ENCODE data around the gene LCA5L. TPM values are rescaled to one million over a fixed set of nuclear protein-coding genes. Genes with fewer than 3 reads are reported as not detected.

LCA5L gene
- total and polyA plus RNA-seq, 2 of the 13 experiments (the other 11 are each of a cell fraction or from before 2014, with no cell fraction given), result 0.13 to 0.55 TPM

- Histone ChIP-seq H3K9ac (ENCODE audit: insufficient read depth, low read depth, low read length) (no peak overlapping the region), H2AFZ (ENCODE audit: low read length) (no peak overlapping the region), H3K36me3 (replicated peaks in 1 of 2; ENCODE audit: control insufficient read depth in 1 of 2, insufficient read depth in 2 of 2, low read length in 2 of 2) (no peaks in the 10 kb centered on the region), H3K4me2 (ENCODE audit: low read depth, low read length) (no peak overlapping the region), H3K79me2 (ENCODE audit: insufficient read depth, low read length) (no peaks in the 10 kb centered on the region), H3K27me3 (ENCODE audit: control insufficient read depth in 1 of 2, insufficient read depth in 2 of 2, low read length in 2 of 2) (no peaks in the 10 kb centered on the region; a peak in 1 of 5 replicates), H3K4me3 (replicated peaks in 1 of 3; ENCODE audit: insufficient read depth in 1 of 3, low read depth in 2 of 3, low read length in 3 of 3) (no peak overlapping the region), H4K20me1 (ENCODE audit: insufficient read depth, low read length) (no peaks in the 10 kb centered on the region), H3K9me3 (ENCODE audit: low read length) (no peaks in the 10 kb centered on the region), H3K4me1 (ENCODE audit: insufficient read depth, low read length) (0 out of 2 replicates have a peak, but pooled peaks cover 7% of the 10 kb centered on the region), H3K27ac (ENCODE audit: extremely low read length, insufficient read depth, low read length) (no peak overlapping the region)
- CTCF ChIA-PET (ENCODE audit: low intra/inter-chr PET ratio, low total read pairs), result no interaction called here
- ATAC-seq (no peak), DNase-seq (ENCODE audit: low spot score) (no peak), FAIRE-seq (no peak)
- no TSS peak for BruUV-seq (replicated peaks)
- POLR2A ChIA-PET, result no interaction called here
- intact Hi-C loops (cut with micrococcal nuclease; ENCODE audit: unreplicated experiment) (no loop called here), in situ Hi-C loops (cut with HindIII; ENCODE audit: extremely low pct_ligation_motif_present, low pct_unique_long_range_greater_than_20kb) (no loop called here)
- WGBS (ENCODE audit: low lambda C conversion rate), result 97% methylated on average over 4 of the region's 4 CpGs
- TF ChIP-seq ONECUT2 (CRISPR knock-in tag; IDR thresholded peaks at IDR 0.05), result no peak
- no peak for TF ChIP-seq ZNF281 (CRISPR knock-in tag; IDR thresholded peaks at IDR 0.05; ENCODE audit: borderline replicate concordance)
- no peak for TF ChIP-seq CSRNP1 (CRISPR knock-in tag; IDR thresholded peaks at IDR 0.05)
- TF ChIP-seq CEBPG (CRISPR knock-in tag; IDR thresholded peaks at IDR 0.05), result no peak
- TF ChIP-seq USF2 (IDR thresholded peaks at IDR 0.05; ENCODE audit: low read depth, low read length), result no peak
- TF ChIP-seq USF2 (CRISPR knock-in tag; IDR thresholded peaks at IDR 0.05; ENCODE audit: borderline replicate concordance), result no peak
- no peak for TF ChIP-seq NR3C1 (CRISPR knock-in tag; IDR thresholded peaks at IDR 0.05)
- TF ChIP-seq CENPT (CRISPR knock-in tag; IDR thresholded peaks at IDR 0.05; ENCODE audit: low read depth), result no peak
- TF ChIP-seq ZNF101 (CRISPR knock-in tag; IDR thresholded peaks at IDR 0.05; ENCODE audit: borderline replicate concordance, low read depth), result no peak
- TF ChIP-seq E2F1 (CRISPR knock-in tag; IDR thresholded peaks at IDR 0.05), result no peak
- no peak for TF ChIP-seq ZNF556 (CRISPR knock-in tag; IDR thresholded peaks at IDR 0.05; ENCODE audit: borderline replicate concordance)
Observed at GRCh38 chr21:39453571-39454179, 8.1 kb upstream of the LCA5L start.
